ENCODE data around the gene GPATCH2L. TPM values are rescaled to one million over a fixed set of nuclear protein-coding genes. Genes with fewer than 3 reads are reported as not detected.
A peak's percentile ranks its signal among the peaks of the same experiment; 100 is the strongest.

Gene GPATCH2L
- total RNA-seq, 2 donors from 2014 or later, result 53.0 to 58.5 TPM

DNA sequence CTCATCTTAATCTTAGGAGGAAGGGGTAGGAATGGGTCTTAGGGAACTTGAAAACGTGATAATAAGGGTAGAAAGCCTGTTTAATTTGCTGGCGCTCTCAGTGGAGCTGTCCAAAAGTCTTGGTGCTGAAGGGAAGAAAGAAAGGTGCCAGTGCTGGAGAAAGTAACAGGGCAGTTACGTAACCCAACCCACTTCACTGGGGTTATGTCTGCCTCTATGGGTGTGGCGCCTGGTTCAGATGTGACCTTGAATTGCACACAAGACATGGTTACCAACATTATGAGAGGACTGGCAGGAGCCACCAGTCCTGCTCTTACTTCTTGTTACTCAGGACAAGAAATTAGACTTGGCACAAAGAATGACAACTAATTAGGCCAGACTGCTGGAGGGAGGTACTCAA is 18.6 kb upstream of the GPATCH2L start:
- intact Hi-C loops (cut with DNase I), result loop anchor here in 1 of 2 donors (5.0 kb wide), 1 partner anchor 1764 kb away; no protein-coding TSS in a partner anchor
- DNase-seq (ENCODE audit: low spot score), result no peak

DNA sequence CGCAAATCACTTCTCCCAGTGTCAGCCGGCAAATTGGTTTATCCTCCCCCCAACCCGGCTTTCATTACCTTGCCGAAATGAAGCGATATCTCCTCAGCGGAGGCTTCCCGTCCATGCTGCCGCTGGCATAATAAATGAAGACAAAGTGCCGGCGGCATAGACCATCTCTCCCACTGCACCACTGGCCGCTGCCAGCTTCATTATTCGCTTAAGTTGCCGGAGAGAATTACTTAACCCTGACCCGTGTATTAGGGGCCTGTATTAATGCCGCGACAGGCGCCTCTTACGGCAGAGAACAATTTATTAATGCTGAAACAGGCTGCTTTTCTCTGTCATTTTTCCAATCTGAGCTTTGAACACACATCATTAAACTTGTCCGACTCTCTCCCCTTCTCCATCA is 17.5 kb upstream of the GPATCH2L start:
- no peak for DNase-seq (ENCODE audit: low spot score)
- intact Hi-C loops (cut with DNase I), result loop anchor here in 1 of 2 donors (5.0 kb wide), 1 partner anchor 1763 kb away; no protein-coding TSS in a partner anchor

DNA sequence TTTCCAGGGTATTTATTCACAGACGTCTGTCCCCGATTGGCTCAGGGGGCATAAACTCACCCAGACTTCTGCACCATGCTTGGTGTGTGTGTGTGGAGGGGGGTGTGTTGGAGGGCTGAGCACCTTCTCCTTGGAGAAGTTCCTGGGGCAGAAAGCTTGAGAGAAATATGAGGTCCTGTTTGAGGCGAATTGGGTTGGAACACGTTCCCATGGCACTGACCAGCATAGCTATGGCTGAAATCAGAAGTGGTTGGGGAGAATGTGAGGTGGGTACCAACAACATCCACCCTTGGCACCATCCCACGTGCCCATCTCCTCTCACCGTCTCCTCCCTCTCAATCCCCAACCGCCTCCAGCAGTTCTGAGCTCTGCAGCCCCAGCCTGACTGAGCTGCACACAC is 16.0 kb upstream of the GPATCH2L start:
- DNase-seq (ENCODE audit: low spot score), result no peak
- intact Hi-C loops (cut with DNase I), result no loop called here

DNA sequence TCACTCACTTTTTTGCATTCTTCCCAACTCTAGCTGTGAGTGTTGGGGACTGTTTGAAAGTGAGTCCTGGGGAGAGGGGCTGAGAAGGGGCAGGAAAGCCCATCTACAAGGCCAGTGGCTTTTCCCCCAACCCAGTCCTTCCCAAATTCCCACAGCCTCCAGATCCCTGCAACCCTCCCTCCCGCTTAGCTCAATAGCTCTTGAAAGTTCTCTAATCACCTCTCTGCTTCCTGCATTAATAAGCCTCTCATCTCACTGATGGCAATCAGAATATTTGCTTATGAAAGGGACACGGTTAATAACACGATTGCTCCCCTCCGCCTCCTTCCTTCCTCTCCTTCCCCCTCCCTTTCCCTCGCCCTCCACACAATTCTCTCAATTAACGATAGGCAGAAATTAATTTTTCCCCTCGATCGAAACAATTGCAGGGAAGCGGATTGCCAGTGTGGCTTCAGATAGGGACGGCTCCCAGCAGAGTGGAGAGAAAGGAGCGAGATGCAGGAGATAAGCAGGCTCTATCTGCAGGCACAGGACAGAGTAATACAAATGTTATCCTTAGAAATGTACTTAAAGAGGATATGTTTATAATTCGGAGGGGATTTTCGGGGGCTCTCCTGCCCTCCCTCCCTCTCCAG is 15.1 kb upstream of the GPATCH2L start:
- intact Hi-C loops (cut with DNase I), result no loop called here
- DNase-seq (ENCODE audit: low spot score), result no peak

DNA sequence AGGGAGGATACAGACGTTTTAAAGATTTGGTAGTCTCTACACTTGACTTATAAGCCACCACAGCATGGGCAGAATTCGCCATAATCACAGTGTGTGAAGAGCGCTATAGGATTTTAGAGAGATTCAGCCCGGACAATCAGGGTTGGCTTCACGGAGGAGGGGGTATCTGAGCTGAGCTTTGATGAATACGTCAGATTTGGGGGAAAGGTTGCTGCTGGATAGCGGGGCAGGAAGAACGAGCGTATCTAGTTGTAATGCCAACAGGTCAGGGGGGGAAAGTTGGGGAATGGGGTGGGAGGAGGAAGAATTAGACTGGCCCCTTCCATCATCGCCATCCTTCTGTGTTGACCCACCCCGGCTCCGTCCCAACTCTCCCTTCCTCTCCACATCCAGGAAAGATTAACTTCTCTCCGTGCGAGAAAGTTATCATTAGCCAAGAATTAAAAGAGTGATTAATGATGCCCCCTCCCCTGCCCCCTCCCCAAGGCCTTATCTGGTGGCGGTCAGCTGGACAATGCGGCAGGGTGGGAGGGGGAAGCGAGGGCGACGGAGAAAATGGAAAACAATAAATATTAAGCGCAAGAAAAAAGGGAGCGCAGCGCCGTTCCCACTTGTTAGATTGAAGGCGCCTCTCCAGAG is 13.5 kb upstream of the GPATCH2L start:
- intact Hi-C loops (cut with DNase I), result no loop called here

DNA sequence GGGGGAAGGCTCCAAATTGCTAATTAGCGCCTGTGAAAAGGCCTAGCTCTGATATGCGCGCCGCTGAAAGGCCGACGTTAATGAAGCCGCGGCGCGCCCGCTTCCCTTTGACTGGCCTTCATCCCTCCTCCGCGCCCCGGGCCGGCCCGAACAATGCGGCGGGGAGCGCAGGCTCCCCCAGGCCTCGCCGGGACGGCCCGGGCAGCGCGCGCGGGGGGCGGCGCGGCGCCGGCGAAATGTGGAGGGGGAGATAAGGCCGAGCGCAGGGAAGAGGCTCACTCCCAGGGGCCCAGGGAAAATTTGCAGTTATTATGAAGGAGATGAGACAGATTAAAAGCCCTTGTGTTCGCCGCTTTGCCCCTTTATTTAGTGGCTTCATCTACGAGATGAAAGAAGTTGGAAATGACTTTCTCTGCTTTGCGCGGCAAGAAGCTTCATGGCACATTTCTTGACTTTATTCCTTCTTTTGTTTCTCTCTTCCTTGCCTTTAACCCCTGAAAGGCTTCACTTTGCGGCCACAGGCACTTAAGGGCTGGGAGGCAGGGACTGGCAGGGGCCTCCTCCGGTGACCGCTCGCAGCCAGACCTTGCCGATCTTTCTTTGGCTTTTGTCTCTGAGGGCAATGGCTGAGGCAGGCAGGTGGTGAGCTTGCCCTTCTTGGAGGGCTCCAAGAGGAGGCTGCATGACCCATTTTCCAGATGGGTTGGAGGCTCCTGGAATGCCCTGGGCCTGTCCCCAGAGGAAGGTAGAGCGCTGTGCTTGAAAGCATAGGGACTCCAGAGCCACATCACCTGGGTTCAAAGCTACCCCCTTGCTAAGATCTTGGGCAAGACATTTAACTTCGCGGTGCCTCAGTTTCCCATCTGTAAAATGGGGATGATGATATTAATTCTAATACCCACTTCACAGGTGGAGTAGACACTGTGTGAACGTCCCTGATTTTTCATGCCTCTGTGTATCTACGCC is 12.7 kb upstream of the GPATCH2L start:
- intact Hi-C loops (cut with DNase I), result no loop called here
- DNase-seq (ENCODE audit: low spot score), result no peak

More for the DNA sequence above, 13.5 kb upstream of the GPATCH2L start:
- no peak for DNase-seq (ENCODE audit: low spot score)

DNA sequence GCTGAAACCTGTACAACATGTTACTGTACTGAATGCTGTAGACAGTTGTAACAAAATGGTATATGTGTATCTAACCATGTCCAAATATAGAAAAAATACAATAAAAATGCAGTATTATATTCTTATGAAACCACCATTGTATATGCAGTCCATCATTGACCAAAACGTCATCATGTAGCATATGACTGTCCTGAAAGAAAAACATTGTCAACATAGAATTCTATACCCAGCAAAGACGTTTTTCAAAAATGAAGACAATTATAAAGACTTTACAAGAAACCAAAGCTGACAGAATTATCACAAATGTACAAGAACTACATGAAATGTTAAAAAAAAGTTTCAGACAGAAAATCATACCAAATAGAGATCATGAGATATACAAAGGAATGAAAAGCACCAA is 8.1 kb upstream of the GPATCH2L start:
- intact Hi-C loops (cut with DNase I), result no loop called here
- no peak for DNase-seq (ENCODE audit: low spot score)

DNA sequence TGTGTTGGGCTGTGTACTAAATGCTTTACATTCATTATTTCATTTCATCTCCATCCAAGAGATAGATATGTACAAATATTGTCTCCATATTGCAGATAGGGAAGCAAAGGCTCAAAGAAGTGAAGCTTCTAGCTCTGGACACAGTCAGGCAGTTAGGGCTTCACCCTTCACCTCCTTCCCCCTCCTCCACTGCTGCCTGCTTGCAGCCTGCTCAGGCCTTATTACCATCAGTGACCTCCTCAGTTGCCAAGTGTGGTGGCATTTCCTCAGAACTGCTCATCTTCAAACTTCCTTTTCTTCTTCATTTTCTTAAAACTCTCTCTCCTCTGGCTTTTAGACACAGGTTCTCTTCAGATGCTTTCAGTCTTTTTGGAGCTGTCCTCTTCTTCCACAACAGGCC is 4.7 kb upstream of the GPATCH2L start:
- DNase-seq (ENCODE audit: low spot score), result no peak
- intact Hi-C loops (cut with DNase I), result no loop called here

DNA sequence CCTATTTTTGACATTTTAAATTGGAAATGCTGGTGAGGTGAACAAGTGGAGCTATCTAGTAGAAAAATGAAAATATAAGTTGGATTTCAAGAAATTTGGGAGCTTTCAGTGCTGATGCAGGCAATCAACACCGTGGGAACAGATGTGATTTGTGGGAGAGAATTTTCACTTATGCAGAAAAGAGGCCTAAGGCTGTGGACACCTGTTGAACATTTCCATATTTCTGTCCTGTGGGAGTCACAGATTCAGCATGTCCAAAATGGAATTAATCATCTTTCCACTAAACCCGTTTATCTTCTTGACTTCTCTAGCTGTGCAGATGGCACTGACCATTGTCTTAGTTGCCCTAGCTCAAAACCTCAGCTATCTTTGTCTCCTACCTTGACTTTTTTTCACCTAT is 2.5 kb upstream of the GPATCH2L start:
- no peak for DNase-seq (ENCODE audit: low spot score)
- intact Hi-C loops (cut with DNase I), result no loop called here

DNA sequence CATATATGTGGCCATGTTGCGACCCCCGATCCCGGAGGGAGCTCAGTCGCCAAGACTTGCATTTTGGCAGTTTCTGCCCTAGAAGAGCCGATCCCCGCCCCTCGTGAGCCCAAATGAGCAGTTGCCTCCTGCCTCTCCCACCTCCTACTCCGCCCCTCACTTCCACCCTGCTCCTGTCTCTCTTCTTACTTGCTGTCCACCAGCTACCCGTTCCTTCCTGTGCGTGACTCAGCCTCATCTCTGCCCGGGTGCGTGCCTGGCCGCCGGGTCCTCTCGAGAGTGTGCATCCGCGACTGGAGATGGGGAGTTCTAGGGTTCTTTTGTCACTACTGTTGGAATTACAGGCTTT is 585 bp downstream of the GPATCH2L start:
- peak; percentile 92 for DNase-seq (ENCODE audit: low spot score)
- intact Hi-C loops (cut with DNase I), result no loop called here

DNA sequence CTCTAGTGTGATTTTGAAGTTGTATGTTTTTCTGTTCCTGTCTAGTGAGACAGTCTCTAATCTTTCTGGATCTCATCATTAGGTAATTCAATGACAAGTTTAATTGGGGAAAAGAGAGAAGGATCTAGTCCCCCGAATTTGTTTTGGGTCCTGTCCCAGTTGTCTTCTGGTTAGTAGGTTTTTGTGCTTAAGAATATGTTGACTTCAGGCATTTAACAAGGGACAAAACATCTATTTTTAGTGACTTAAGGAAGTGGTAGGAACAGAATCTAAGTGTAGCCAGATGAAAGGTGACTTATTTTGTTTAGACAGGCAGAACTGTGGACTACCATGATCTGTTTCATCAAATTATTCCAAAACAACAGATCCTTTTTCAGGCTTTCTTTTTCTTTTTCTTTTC is 2.2 kb downstream of the GPATCH2L start:
- intact Hi-C loops (cut with DNase I), result no loop called here
- DNase-seq (ENCODE audit: low spot score), result no peak

DNA sequence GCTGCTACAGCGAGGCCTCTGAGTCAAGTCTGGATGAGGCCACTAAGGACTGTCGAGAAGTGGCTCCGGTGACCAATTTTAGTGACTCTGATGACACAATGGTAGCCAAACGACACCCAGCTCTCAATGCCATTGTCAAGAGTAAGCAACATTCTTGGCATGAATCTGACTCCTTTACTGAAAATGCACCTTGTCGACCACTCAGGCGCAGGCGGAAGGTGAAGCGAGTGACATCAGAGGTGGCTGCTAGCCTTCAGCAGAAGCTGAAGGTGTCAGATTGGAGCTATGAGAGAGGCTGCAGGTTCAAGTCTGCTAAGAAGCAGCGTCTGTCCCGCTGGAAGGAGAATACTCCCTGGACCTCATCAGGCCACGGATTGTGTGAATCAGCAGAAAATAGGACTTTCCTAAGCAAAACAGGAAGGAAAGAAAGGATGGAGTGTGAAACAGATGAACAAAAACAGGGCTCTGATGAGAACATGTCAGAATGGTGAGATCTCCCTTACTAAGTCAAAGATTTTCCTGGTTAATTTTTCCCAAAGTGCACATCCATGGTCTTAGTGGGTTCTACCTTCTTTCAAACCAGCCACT is 2.9 kb downstream of the GPATCH2L start:
- intact Hi-C loops (cut with DNase I), result no loop called here
- DNase-seq (ENCODE audit: low spot score), result no peak

DNA sequence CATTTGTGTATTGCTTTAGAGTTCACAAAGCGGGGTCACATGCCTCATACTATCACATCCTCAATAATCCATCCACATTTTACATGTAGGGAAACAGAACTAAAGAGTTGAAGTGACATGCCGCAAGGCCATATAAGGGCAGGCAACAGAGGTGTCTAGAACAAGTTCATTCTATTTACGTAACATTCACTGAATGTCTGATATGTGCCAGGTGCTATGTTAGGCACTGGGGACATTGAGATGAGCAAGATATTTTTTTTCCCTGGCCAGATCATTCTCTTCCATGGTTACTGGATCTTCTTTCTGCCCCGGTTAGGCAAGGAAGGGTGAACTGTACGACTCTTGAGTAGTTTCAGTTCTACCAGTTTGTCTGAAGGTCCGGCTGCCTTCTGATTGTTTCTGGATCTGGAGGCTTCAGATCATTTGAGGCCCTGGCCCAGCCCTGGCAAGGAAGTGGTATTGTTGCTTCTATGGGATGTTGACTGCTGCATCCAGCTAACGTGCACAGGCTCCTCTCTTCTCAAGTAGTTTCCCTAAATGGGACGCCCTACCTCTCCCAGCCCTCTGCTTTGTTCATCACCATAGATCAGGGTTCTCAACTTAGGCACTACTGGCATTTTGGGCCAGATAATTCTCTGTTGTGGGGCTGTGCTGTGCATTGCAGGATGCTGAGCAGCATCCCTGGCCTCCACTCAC is 12.1 kb downstream of the GPATCH2L start:
- DNase-seq (ENCODE audit: low spot score), result no peak
- intact Hi-C loops (cut with DNase I), result no loop called here

DNA sequence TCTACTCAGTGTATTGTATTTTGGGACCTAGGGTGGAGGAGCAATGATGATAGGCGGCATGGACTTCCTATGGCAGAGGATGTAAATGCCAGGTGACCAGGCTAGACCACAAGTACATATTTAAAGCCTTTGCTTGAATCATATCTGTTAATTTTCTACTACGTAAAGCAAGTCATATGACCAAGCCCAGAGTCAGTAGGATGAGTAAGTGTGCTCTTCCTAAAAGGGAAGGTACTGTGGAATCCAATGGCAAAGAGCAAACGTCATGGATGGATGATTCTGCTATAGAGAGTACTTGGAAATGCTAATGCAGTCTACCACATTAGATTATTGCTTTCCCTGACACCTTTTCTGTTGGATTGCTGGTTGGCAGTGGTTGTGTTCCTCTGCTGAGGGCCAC is 16.8 kb downstream of the GPATCH2L start:
- intact Hi-C loops (cut with DNase I), result no loop called here
- DNase-seq (ENCODE audit: low spot score), result no peak

DNA sequence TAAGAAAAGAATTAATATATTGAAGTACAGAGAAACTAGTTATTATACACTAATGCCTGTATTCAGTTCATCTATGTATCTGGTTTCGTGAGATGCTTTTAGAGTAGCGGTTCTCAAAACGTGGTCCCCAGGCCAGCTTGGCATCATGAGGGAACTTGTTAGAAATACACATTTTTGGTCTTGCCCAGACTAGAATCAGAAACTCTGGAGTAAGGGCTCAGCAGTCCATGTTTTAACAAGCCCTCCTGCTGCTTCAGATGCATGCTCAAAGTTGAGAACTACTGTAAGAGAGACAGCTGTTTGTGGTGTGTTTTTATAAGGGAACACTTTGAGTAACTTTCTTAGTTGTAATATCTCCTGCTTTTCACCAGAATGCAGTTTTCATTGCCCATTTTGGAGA is 18.1 kb downstream of the GPATCH2L start:
- DNase-seq (ENCODE audit: low spot score), result no peak
- intact Hi-C loops (cut with DNase I), result loop anchor here in 1 of 2 donors (5.0 kb wide), 1 partner anchor 193 kb away; no protein-coding TSS in a partner anchor

DNA sequence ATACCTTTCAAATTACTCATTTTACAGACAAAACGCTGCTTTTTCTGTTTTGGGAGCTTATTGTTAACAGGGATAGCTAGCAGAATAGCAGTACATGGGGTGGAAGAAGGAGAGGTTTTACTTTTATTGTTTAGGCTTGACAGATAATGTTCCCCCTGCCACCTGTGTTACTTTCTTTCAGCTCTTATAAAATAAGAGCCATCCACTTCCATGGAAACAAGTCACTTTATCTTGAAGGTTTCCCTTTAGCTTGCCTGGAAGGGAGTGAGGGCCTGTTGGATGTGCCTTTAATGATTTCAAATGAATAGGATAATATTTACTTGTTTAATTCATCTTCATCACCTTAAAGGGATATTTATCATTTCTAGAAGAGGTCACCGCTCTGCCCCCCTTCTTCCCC is 23.3 kb downstream of the GPATCH2L start:
- no peak for DNase-seq (ENCODE audit: low spot score)
- intact Hi-C loops (cut with DNase I), result loop anchor here in 1 of 2 donors (5.0 kb wide), 1 partner anchor 187 kb away; no protein-coding TSS in a partner anchor

DNA sequence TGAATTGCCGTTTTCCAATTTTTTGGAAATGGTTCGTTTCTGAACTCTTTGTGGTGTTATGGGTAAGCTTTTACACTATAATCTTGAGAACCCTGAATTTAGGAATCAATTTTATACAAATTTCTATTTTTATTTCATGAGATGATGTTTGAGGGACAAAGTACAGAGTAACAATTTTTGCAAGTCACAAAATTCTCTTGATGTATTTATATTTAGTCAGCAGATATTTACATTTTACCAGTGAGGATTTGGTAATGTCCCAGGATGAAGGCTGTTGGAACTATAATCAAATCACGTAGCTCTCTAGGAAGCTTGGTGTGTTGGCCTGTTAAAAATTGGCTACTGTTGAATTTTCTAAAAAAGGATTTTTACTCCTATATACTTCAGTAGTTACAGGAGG is 24.2 kb downstream of the GPATCH2L start:
- no peak for DNase-seq (ENCODE audit: low spot score)
- intact Hi-C loops (cut with DNase I), result no loop called here

DNA sequence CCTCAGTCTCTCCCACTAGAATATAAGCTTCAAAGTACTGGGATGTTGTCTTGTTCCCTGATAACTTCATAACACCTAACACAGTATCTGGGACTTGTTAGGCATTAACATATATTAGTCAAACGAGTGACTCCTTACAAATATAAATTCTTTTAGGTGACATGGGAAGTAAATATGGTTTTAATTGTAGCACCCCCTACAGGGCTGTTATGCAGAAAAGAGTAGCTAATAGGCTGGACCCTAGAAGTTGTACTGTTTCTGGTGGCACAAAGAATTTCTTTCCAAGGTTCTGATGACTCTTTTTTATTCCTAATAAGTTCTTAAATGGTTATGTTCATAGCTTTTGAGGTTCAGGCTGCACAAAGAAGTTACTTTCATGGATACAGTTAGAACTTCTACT is 29.8 kb downstream of the GPATCH2L start:
- DNase-seq (ENCODE audit: low spot score), result no peak
- intact Hi-C loops (cut with DNase I), result no loop called here

DNA sequence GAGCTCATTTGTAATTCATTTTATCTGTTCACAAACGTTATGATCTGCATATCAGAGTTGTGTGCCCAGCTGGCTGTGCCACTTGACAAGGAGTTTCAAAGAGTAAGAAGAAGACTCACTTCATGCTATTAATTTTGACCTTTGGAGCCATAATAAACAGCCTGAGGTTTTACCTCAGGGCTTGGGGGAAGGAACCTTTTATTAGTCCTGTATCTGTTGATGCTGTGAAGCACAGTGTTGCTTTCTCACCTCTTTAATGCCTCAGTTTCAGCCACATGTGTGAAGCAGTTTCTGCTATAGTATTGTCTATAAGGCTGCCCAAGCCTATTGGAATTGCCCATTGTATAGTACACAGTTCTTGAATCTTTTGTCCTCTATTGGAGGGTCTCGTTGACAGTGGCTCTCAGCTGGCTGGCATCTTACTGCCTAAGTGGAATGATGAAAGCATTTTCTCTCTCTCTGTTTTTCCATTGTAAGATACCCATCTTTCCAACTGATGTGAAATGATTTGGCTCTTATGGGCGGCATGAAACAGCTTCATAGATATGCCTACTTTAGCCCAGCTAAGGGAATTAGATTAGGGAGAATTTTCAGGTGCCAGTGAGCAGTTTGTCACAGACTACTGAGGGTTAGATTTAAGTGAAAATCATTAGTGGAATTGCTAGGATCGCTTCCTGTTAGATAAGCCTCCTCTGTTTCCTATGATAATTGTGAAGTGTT is 34.7 kb downstream of the GPATCH2L start:
- intact Hi-C loops (cut with DNase I), result no loop called here
- no peak for DNase-seq (ENCODE audit: low spot score)

Measured in posterior vena cava (tissue), 2 donors.